Left ventricle myocardium inferior (tissue), 1 donor: ENCODE data around the gene XIST. TPM values are rescaled to one million over a fixed set of nuclear protein-coding genes. Genes with fewer than 3 reads are reported as not detected.

Experiments used
- DNase-seq: peaks from one replicate; pipeline ENCODE4 v3.0.0-alpha.2; 2020
- H3K27ac ChIP-seq: fragments of 200-600 bp; replicated peaks from 2 replicates; pipeline ENCODE4 v1.8.0; 2021
- H3K27me3 ChIP-seq: fragments of 200-600 bp; 2 replicates; pipeline ENCODE4 v1.8.0; 2021; ENCODE audit warnings: low read depth
- H3K36me3 ChIP-seq: fragments of 200-600 bp; 2 replicates; pipeline ENCODE4 v1.8.0; 2021
- H3K4me1 ChIP-seq: fragments of 200-600 bp; 2 replicates; pipeline ENCODE4 v1.8.0; 2021
- H3K4me3 ChIP-seq: fragments of 200-600 bp; 2 replicates; pipeline ENCODE4 v1.8.0; 2021; ENCODE audit warnings: mild to moderate bottlenecking, moderate library complexity
- H3K9me3 ChIP-seq: fragments of 200-600 bp; replicated peaks from 2 replicates; pipeline ENCODE4 v1.8.0; 2021
- intact Hi-C: fragments of 100-400 bp; cut with micrococcal nuclease; formaldehyde crosslinking; loops from one replicate; pipeline ENCODE4 v1.11.0; 2022
- total RNA-seq: library from RNA; stranded (reverse); fragmentation: NEBNext Ultra II Directional; extraction: Animal tissue kit (Norgen Biotek cat#: 25700); gene quantifications from one replicate; pipeline ENCODE4 v1.2.1, GENCODE V29; 2021
- TF ChIP-seq, protein P1 (sequence below): fragments of 200-600 bp; IDR thresholded peaks from 2 replicates; pipeline ENCODE4 v1.8.0; 2021; ENCODE audit warnings: antibody characterized with exemption, mild to moderate bottlenecking, borderline replicate concordance
- donor health status: DM: no; HTN: yes; CAD: no; lungs with severe emphysema.

The XIST gene
- total RNA-seq, 1 donor from 2014 or later, result 0.27 TPM

DNA sequence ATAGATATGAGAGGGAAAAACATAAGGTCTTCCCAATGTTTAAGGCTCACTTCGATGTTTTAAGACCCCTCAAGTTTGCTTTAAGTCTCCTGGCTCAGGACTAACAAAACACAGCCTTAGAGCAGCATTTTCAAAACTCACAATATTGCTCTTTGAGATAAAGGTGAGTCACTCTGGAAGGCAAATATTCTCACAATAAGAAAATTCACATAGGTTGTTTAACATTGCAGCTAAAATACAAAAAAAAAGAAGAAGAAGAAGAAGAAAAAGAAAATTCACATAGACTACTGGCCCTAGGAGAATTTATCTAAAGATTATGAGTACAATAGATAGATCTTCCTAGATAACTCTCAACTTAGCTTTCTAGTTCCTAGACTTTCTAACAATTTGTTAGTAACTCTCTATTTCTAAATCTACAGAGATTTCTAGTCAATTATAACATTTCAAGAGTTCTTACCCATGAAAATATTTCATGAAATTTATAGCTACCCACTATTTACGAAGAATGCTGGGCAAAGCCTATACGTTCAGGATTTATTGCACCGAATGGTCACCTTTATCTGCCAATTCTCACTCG lies 22.5 kb downstream of the XIST start:
- intact Hi-C loops, result no loop called here
- TF ChIP-seq, protein P1, sequence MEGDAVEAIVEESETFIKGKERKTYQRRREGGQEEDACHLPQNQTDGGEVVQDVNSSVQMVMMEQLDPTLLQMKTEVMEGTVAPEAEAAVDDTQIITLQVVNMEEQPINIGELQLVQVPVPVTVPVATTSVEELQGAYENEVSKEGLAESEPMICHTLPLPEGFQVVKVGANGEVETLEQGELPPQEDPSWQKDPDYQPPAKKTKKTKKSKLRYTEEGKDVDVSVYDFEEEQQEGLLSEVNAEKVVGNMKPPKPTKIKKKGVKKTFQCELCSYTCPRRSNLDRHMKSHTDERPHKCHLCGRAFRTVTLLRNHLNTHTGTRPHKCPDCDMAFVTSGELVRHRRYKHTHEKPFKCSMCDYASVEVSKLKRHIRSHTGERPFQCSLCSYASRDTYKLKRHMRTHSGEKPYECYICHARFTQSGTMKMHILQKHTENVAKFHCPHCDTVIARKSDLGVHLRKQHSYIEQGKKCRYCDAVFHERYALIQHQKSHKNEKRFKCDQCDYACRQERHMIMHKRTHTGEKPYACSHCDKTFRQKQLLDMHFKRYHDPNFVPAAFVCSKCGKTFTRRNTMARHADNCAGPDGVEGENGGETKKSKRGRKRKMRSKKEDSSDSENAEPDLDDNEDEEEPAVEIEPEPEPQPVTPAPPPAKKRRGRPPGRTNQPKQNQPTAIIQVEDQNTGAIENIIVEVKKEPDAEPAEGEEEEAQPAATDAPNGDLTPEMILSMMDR, result no peak

DNA sequence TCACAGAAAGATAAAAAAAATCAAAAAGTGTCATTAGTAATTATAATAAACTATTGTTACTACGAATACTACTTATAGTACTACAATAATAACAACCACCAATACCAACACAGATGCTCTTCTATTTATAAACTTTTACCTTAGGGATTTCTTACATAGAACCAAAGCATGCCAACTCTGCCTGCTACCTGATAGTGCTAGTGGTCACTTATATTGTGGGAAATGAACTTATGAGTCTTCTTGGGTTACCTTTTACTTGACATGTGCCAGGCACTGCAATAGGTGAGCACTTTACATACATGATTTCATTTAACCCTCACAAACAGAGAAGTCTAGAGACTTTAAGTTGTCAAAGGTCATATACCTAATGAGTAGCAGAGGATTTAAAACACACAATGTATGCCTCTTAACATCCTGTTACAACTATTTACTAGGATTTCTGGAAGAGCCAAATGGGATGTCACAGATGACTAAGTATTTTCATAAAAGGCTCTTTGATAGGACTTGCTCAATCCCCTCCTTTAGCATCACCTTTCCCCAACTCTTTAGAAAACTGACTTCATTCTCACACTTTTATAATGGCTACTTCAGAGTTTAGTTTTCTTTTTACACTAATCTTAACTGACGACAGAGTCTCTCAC lies 24.3 kb downstream of the XIST start:
- intact Hi-C loops, result no loop called here

More for the DNA sequence above, 22.5 kb downstream of the XIST start:
- DNase-seq, result no peak
- Histone ChIP-seq H3K36me3 (no peaks in the 10 kb centered on the region), H3K27me3 (no peaks in the 10 kb centered on the region), H3K27ac (no peak overlapping the region), H3K9me3 (no peaks in the 10 kb centered on the region), H3K4me1 (no peaks in the 10 kb centered on the region), H3K4me3 (no peak overlapping the region)

DNA sequence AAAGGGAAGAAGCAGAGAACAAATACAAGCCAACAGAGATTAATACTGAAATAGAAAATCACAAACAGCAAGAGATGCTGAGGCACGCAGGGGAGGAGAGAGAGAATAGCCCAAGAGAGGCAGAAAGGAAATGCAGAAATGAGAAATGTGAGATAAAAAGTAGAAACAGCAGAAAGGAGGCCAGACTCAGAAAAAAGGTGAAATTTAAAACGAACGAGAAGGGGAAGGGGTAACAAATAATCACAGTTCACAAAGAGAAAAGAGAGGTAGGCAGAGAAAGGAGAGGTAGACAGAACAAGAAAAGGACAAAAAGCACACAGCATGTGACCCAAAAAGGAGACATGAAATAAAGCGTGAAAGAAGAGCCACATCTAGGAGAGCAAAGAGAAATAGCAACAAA lies 25.1 kb downstream of the XIST start:
- no peak for DNase-seq
- no peaks in the 10 kb centered on the region for H3K27me3 ChIP-seq
- intact Hi-C loops, result no loop called here
- no peak overlapping the region for H3K27ac ChIP-seq
- H3K4me1 ChIP-seq, result no peaks in the 10 kb centered on the region
- H3K4me3 ChIP-seq, result no peak overlapping the region
- no peaks in the 10 kb centered on the region for H3K36me3 ChIP-seq
- TF ChIP-seq, protein P1, result no peak
- no peaks in the 10 kb centered on the region for H3K9me3 ChIP-seq

More for the DNA sequence above, 24.3 kb downstream of the XIST start:
- DNase-seq, result no peak
- Histone ChIP-seq H3K9me3 (no peaks in the 10 kb centered on the region), H3K27me3 (no peaks in the 10 kb centered on the region), H3K36me3 (no peaks in the 10 kb centered on the region), H3K4me3 (no peak overlapping the region), H3K4me1 (no peaks in the 10 kb centered on the region), H3K27ac (no peak overlapping the region)
- TF ChIP-seq, protein P1, result no peak

DNA sequence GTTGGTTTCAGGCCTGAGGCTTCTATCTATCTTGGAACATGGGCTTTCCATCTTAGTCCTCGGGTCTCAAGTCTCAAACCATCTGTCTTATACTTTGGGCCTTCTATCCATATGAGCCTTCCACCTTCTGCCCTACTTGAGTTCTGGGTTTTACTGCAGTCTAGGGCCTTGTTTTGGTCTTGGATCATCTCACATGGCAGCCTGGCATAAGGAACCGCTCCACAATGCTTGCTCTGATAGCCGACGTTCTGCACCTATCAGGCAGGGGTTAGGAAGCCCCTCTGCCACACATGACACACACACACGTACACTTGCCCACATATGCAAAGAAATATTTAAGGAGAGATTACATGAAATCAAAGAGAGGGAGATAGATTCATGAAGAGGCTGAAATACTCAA lies 25.5 kb downstream of the XIST start:
- Histone ChIP-seq H3K27ac (no peak overlapping the region), H3K27me3 (no peaks in the 10 kb centered on the region), H3K9me3 (no peaks in the 10 kb centered on the region), H3K4me3 (no peak overlapping the region), H3K4me1 (no peaks in the 10 kb centered on the region), H3K36me3 (no peaks in the 10 kb centered on the region)
- TF ChIP-seq, protein P1, result no peak
- no peak for DNase-seq
- intact Hi-C loops, result no loop called here

DNA sequence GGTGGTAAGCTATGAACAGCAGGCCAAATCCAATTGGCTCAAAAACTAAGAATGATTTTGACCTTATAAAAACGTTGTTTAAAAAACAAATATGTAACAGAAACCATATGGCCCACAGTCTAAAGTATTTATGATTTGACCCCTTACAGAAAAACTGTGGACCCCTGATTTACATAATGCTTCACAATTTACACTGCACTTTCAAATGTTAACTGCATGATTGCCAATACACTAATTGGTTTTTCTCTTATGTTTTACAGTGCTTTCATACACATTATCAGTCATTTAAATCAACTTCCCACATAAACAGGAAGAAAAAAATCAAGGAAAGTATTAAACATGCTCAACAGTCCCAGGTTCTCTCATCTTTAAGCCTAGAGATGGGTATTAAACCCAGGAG lies 26.9 kb downstream of the XIST start:
- Histone ChIP-seq H3K9me3 (no peaks in the 10 kb centered on the region), H3K4me3 (no peak overlapping the region), H3K4me1 (no peaks in the 10 kb centered on the region), H3K27ac (no peak overlapping the region), H3K27me3 (no peaks in the 10 kb centered on the region), H3K36me3 (no peaks in the 10 kb centered on the region)
- intact Hi-C loops, result no loop called here
- no peak for DNase-seq
- TF ChIP-seq, protein P1, result no peak
